ENCODE data around the gene KIFAP3.
"Not testable (repeated sequence)": the region's sequence is repeated elsewhere in the genome, so short reads cannot be mapped to it uniquely, and the experiment has no call there.

Gene KIFAP3

GRCh38 chr1:170075186-170075585 lies 691 bp upstream of the KIFAP3 start:
- Mint-ChIP-seq H3K36me3 (peaks cover 7% of the 10 kb centered on the region), H3K9me3 (no peaks in the 10 kb centered on the region), H3K27ac (peak overlapping the region; percentile 96), H3K4me1 (peaks cover 41% of the 10 kb centered on the region), H3K4me3 (peak overlapping the region; percentile 97)
- ATAC-seq, result no peak
- DNase-seq (ENCODE audit: low spot score in 2 of 2), result no peak

DNA sequence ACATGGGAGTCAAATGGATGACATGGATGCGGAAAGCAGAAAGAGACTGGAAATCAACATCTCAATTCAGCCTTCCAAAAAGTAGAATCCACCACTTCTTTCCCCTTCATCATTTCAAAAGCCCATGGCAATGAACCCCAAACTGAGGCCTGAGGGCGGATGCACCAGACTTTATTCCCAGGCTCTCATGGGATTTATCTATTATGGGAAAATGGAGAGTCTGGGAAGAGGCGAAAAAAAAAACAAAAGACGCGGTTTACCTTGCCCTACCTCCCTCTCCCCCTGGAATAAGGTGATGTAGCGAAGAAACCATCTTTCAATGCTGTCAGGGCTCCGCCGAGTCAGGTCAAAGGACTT lies 624 bp downstream of the KIFAP3 start:
- ATAC-seq (no peak), DNase-seq (ENCODE audit: low spot score in 2 of 2) (no peak)
- peak overlapping the region; percentile 96 for H3K27ac Mint-ChIP-seq
- peak overlapping the region; percentile 97 for H3K4me3 Mint-ChIP-seq
- H3K36me3 Mint-ChIP-seq, result peaks cover 7% of the 10 kb centered on the region
- peaks cover 55% of the 10 kb centered on the region for H3K4me1 Mint-ChIP-seq
- H3K9me3 Mint-ChIP-seq, result no peaks in the 10 kb centered on the region

GRCh38 chr1:170071378-170071777 lies 3.1 kb downstream of the KIFAP3 start:
- Mint-ChIP-seq H3K4me1 (peaks cover 80% of the 10 kb centered on the region), H3K36me3 (peaks cover 7% of the 10 kb centered on the region), H3K9me3 (no peaks in the 10 kb centered on the region), H3K27ac (no peak overlapping the region), H3K4me3 (no peak overlapping the region)
- ATAC-seq (no peak), DNase-seq (ENCODE audit: low spot score in 2 of 2) (no peak)

- Mint-ChIP-seq H3K9me3 (no peaks in the 10 kb centered on the region), H3K4me3 (peak overlapping the region; percentile 61), H3K36me3 (no peaks in the 10 kb centered on the region), H3K4me1 (peaks cover 63% of the 10 kb centered on the region), H3K27ac (peak overlapping the region; percentile 88)
- DNase-seq (ENCODE audit: low spot score in 2 of 2), result no peak
- peak; percentile 82 for ATAC-seq
Measured at GRCh38 chr1:170068923-170069322, 5.6 kb downstream of the KIFAP3 start.

GRCh38 chr1:170067253-170067819 lies 7.2 kb downstream of the KIFAP3 start:
- Mint-ChIP-seq H3K4me3 (peak overlapping the region; percentile 61), H3K27ac (peak overlapping the region; percentile 88), H3K36me3 (no peaks in the 10 kb centered on the region), H3K9me3 (no peaks in the 10 kb centered on the region), H3K4me1 (peaks cover 63% of the 10 kb centered on the region)
- no peak for DNase-seq (ENCODE audit: low spot score in 2 of 2)
- ATAC-seq, result peak; percentile 14

- no peaks in the 10 kb centered on the region for H3K36me3 Mint-ChIP-seq
- DNase-seq (ENCODE audit: low spot score in 2 of 2), result no peak
- ATAC-seq, result no peak
- H3K27ac Mint-ChIP-seq, result no peak overlapping the region
- H3K9me3 Mint-ChIP-seq, result no peaks in the 10 kb centered on the region
- no peak overlapping the region for H3K4me3 Mint-ChIP-seq
- H3K4me1 Mint-ChIP-seq, result peaks cover 47% of the 10 kb centered on the region
Measured at GRCh38 chr1:170064821-170065220, 9.7 kb downstream of the KIFAP3 start.

GRCh38 chr1:170063109-170063826 lies 11.2 kb downstream of the KIFAP3 start:
- DNase-seq (ENCODE audit: low spot score in 2 of 2) (no peak), ATAC-seq (peak; percentile 81)
- Mint-ChIP-seq H3K9me3 (no peaks in the 10 kb centered on the region), H3K4me3 (no peak overlapping the region), H3K27ac (no peak overlapping the region), H3K4me1 (peaks cover 39% of the 10 kb centered on the region), H3K36me3 (no peaks in the 10 kb centered on the region)

DNA sequence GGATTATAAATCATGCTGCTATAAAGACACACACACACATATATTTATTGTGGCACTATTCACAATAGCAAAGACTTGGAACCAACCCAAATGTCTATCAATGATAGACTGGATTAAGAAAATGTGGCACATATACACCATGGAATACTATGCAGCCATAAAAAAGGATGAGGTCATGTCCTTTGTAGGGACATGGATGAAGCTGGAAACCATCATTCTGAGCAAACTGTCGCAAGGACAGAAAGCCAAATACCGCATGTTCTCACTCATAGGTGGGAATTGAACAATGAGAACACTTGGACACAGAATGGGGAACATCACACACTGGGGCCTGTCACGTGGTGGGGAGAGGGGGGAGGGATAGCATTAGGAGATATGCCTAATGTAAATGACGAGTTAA lies 12.8 kb downstream of the KIFAP3 start:
- H3K36me3 Mint-ChIP-seq; DNase-seq (ENCODE audit: low spot score in 2 of 2); H3K9me3 Mint-ChIP-seq; H3K27ac Mint-ChIP-seq; H3K4me3 Mint-ChIP-seq; ATAC-seq: not testable (repeated sequence)
- peaks cover 23% of the 10 kb centered on the region for H3K4me1 Mint-ChIP-seq

- H3K4me1 Mint-ChIP-seq, result peaks cover 16% of the 10 kb centered on the region
- not testable (repeated sequence) for H3K27ac Mint-ChIP-seq; H3K9me3 Mint-ChIP-seq; H3K4me3 Mint-ChIP-seq; H3K36me3 Mint-ChIP-seq; ATAC-seq; DNase-seq (ENCODE audit: low spot score in 2 of 2)
Measured at GRCh38 chr1:170060015-170060520, 14.4 kb downstream of the KIFAP3 start.

DNA sequence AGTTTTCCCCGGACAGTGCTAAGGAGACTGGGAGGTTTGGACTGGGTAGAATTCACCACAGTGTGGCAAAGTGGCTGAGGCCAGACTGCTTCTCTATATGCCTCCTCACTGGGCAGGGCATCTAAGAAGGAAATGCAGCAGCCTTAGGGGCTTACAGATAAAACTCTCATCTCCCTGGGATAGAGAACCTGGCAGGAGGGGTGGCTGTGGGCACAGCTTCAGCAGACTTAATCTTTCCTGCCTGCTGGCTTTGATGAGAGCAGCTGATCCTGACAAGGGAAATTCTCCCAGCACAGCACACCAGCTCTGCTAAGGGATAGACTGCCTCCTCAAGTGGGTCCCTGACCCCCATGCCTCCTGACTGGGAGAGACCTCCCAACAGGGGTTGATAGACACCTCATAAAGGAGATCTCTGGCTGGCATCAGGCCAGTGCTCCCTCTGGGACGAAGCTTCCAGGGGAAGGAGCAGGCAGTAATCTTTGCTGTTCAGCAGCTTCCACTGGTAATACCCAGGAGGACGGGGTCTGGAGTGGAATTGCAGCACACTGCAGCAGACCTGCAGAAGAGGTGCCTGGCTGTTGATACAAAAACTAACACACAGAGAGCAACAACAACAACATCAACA lies 25.2 kb downstream of the KIFAP3 start:
- no peak overlapping the region for H3K4me3 Mint-ChIP-seq
- ATAC-seq (no peak), DNase-seq (ENCODE audit: low spot score in 2 of 2) (no peak)
- H3K27ac Mint-ChIP-seq, result no peak overlapping the region
- peaks cover 35% of the 10 kb centered on the region for H3K4me1 Mint-ChIP-seq
- H3K9me3 Mint-ChIP-seq, result peaks cover 11% of the 10 kb centered on the region
- H3K36me3 Mint-ChIP-seq, result peaks cover 52% of the 10 kb centered on the region

GRCh38 chr1:170048515-170048914 lies 26.0 kb downstream of the KIFAP3 start:
- Mint-ChIP-seq H3K9me3 (peaks cover 11% of the 10 kb centered on the region), H3K27ac (no peak overlapping the region), H3K36me3 (peaks cover 49% of the 10 kb centered on the region), H3K4me1 (peaks cover 33% of the 10 kb centered on the region), H3K4me3 (no peak overlapping the region)
- DNase-seq (ENCODE audit: low spot score in 2 of 2), result no peak
- no peak for ATAC-seq

DNA sequence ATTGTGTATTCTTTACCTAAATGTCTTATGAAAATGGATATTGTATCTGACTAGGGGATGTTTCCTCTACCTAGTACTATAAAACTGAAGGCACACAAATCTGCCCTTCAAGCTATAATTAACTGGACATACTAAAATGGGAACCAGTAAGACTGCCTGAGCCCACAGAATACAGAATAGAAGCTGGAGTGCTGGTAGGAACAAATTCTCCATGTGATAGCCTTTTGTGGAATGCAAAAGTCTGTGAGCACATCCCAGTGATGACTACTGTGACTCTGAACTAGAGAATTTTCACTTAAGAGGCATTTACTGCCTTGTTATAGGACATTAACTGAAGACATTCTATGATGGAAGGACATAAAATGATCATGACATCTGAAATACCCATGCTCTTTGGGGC lies 30.3 kb downstream of the KIFAP3 start:
- no peaks in the 10 kb centered on the region for H3K4me1 Mint-ChIP-seq
- H3K4me3 Mint-ChIP-seq, result no peak overlapping the region
- no peaks in the 10 kb centered on the region for H3K9me3 Mint-ChIP-seq
- DNase-seq (ENCODE audit: low spot score in 2 of 2) (no peak), ATAC-seq (no peak)
- peaks cover 28% of the 10 kb centered on the region for H3K36me3 Mint-ChIP-seq
- no peak overlapping the region for H3K27ac Mint-ChIP-seq

DNA sequence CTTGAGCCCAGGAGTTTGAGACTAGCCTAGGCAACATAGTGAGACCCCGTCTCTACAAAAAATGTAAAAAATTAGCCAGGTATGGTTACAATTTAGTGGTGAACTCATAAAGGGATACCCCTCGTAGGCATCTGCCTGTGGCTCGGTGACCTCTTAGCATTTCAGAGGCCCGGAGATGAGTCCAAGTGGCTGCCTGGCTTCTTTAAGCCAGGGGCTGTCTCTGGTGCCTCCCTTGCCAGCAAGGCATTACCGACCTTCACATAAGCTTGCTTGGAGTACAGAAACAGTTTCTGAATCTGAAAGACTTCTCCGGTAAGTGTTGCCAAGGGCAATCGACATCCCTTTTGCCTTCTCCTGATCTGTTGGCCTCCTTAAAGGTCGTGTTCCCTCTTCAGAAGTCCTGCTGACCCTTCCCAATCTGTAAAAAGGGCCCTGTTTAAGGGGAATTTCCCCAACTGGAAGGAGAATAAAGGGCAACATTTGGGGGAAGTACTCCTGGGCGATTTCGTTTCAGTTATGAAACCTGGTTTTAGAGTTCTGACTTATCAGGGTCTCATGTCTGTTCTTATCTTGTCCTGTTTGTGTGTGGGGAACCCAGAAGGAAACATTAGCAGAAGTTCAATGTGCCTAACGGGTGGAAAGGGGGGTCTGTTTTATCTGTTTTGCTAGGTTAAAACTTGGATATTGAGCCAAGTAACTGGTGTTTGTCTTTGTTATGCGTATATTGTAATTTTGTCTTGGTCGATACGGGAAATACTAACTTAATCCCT lies 32.9 kb downstream of the KIFAP3 start:
- Mint-ChIP-seq H3K4me3 (no peak overlapping the region), H3K27ac (no peak overlapping the region), H3K9me3 (no peaks in the 10 kb centered on the region), H3K4me1 (no peaks in the 10 kb centered on the region), H3K36me3 (peaks cover 42% of the 10 kb centered on the region)
- DNase-seq (ENCODE audit: low spot score in 2 of 2), result no peak
- ATAC-seq, result no peak

- Mint-ChIP-seq H3K36me3 (peaks cover 31% of the 10 kb centered on the region), H3K4me3 (no peak overlapping the region), H3K27ac (no peak overlapping the region), H3K9me3 (no peaks in the 10 kb centered on the region), H3K4me1 (peaks cover 7% of the 10 kb centered on the region)
- ATAC-seq (no peak), DNase-seq (ENCODE audit: low spot score in 2 of 2) (no peak)
Measured at GRCh38 chr1:170032531-170033280, 41.8 kb downstream of the KIFAP3 start.

GRCh38 chr1:170030212-170030611 lies 44.3 kb downstream of the KIFAP3 start:
- Mint-ChIP-seq H3K9me3 (peaks cover 5% of the 10 kb centered on the region), H3K27ac (no peak overlapping the region), H3K4me3 (no peak overlapping the region), H3K36me3 (peaks cover 24% of the 10 kb centered on the region), H3K4me1 (peaks cover 7% of the 10 kb centered on the region)
- DNase-seq (ENCODE audit: low spot score in 2 of 2) (no peak), ATAC-seq (no peak)

All from stimulated activated effector memory CD8-positive, alpha-beta T cell treated with anti-CD3 and anti-CD28 coated beads, Interleukin-12 subunit alpha, Interleukin-12 subunit beta, amount 100 ng/mL, for 72 hours (primary cell).